IgD-negative memory B cell (primary cell): Measurements from ENCODE around the gene LGALS3. TPM values are rescaled to one million over a fixed set of nuclear protein-coding genes. Genes with fewer than 3 reads are reported as not detected.

Experiments
- H3K27ac Mint-ChIP-seq, 3 donors: one replicate each; pipeline ENCODE4 v1.8.0; 2020 to 2022; ENCODE audit warnings: mild to moderate bottlenecking in 3 of 3, mixed read lengths in 3 of 3, moderate library complexity in 1 of 3
- H3K27me3 Mint-ChIP-seq: one replicate; pipeline ENCODE4 v1.8.0; 2021; ENCODE audit warnings: mixed read lengths
- H3K36me3 Mint-ChIP-seq: one replicate; pipeline ENCODE4 v1.8.0; 2020; ENCODE audit warnings: mild to moderate bottlenecking, mixed read lengths
- H3K4me1 Mint-ChIP-seq, 3 donors: one replicate each; pipeline ENCODE4 v1.8.0; 2020 to 2022; ENCODE audit warnings: mixed read lengths in 3 of 3, mild to moderate bottlenecking in 1 of 3
- H3K4me3 Mint-ChIP-seq, 4 donors: one replicate each; pipeline ENCODE4 v1.8.0; 2020 to 2022; ENCODE audit warnings: mild to moderate bottlenecking in 4 of 4, mixed read lengths in 4 of 4, moderate library complexity in 3 of 4
- H3K9me3 Mint-ChIP-seq, 3 donors: one replicate each; pipeline ENCODE4 v1.8.0; 2020 to 2021; ENCODE audit warnings: mixed read lengths in 3 of 3, mild to moderate bottlenecking in 1 of 3
- polyA plus RNA-seq: library from polyadenylated mRNA; unstranded; fragments of 300-500 nt; fragmentation: Illumina TruSeq; gene quantifications from one replicate; pipeline ENCODE4 v1.2.3, GENCODE V29; 2021

The LGALS3 gene
- polyA plus RNA-seq, 1 donor from 2014 or later: 7.6 TPM

DNA sequence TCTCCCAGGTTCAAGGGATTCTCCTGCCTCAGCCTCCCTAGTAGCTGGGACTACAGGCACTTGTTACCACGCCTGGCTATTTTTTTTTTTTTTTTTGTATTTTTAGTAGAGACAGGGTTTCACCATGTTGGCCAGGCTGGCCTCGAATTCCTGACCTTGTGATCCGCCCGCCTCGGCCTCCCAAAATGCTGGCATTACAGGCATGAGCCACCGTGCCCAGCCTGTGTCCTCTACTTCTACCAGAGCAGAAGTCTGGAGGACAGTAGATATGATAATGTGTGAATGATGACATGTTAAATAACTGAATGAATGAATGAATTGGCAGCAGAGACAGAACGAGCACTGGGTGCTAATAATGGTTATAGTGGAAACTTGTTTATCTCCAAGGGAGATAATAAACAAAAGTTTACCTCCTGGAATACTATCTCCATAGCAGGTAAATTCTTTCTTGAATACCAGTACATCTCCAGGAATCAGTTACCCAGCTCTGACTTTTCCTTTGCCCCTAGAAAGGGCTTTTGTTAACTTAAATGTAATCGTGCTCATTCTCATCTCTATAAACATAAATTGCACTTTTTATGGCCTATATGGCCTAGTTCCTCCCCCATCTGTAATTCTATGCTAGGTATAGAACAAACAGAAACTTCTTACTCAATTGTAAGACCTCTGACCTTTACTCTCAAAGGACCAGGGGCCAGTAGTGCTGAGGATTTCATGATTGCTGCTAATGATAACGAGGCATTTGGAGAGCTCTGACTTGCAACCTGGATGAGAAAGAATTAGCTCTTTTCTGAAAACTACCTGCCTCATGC lies 7.2 kb upstream of the LGALS3 start:
- no peaks in the 10 kb centered on the region for H3K9me3 Mint-ChIP-seq
- peaks cover 0 to 6% (median 5%) of the 10 kb centered on the region in 3 donors for H3K4me1 Mint-ChIP-seq
- H3K27me3 Mint-ChIP-seq: peaks cover 3% of the 10 kb centered on the region
- no peaks in the 10 kb centered on the region for H3K36me3 Mint-ChIP-seq
- no peak overlapping the region for H3K27ac Mint-ChIP-seq
- H3K4me3 Mint-ChIP-seq: no peak overlapping the region

GRCh38 chr14:55122440-55122986 lies 6.5 kb upstream of the LGALS3 start:
- Mint-ChIP-seq H3K27ac (no peak overlapping the region), H3K4me1 (peaks cover 0 to 6% (median 5%) of the 10 kb centered on the region in 3 donors), H3K36me3 (no peaks in the 10 kb centered on the region), H3K27me3 (peaks cover 3% of the 10 kb centered on the region), H3K4me3 (no peak overlapping the region), H3K9me3 (no peaks in the 10 kb centered on the region)

DNA sequence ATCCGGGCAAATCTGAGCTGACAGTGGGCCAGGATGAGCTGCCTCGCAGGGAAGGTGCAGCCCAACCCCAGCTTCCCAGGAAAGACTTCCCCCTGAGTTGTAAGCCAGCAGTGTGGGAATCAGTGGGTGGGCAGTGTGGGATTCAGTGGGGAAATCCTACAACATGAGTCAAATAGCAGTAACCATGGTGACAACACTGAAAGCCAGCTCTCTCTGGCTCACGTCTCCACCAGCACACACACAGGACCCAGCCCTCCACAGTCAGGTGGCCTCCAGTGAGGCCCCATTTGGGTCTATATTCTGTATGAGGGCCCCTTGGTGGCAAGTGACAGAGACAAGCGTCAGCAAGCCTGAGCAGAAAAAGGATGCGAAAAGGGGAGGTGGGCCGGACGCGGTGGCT lies 6.0 kb upstream of the LGALS3 start:
- Mint-ChIP-seq H3K4me1 (peaks cover 0 to 6% (median 5%) of the 10 kb centered on the region in 3 donors), H3K36me3 (no peaks in the 10 kb centered on the region), H3K27ac (no peak overlapping the region)

GRCh38 chr14:55123852-55124639 lies 5.0 kb upstream of the LGALS3 start:
- H3K27me3 Mint-ChIP-seq: peaks cover 3% of the 10 kb centered on the region
- no peak overlapping the region for H3K27ac Mint-ChIP-seq
- H3K36me3 Mint-ChIP-seq: no peaks in the 10 kb centered on the region
- H3K9me3 Mint-ChIP-seq: no peaks in the 10 kb centered on the region
- H3K4me3 Mint-ChIP-seq: no peak overlapping the region
- peaks cover 0 to 6% (median 5%) of the 10 kb centered on the region in 3 donors for H3K4me1 Mint-ChIP-seq

More for the DNA sequence above, 6.0 kb upstream of the LGALS3 start:
- Mint-ChIP-seq H3K4me3 (no peak overlapping the region), H3K9me3 (no peaks in the 10 kb centered on the region), H3K27me3 (peaks cover 3% of the 10 kb centered on the region)

DNA sequence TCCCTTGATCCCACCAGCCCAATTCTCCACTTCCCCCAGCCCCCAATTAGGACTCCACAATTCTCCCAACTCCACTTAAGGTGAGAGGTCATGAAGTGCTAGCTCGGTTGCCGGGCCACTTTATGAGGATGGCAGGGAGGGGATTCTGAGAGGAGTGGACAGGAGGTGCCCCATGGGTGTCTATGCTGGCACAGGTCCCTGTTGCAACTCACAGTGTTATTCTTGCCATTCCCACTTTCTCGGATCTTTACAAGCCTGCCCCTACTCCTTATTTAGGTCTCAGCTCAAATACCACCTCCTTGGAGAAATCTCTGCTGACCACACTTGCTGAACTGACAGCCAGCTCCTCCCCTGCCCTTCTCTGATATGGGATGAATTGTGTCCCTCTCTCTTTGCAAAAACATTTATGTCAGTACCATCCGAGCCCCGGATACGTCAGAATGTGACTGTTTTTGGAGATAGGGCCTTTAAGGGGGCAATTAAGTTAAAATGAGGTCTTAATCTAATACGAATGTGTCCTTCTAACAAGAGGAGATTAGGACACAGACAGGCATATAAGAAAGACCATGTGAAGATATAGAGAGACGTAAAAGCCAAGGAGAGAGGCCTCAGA lies 4.2 kb upstream of the LGALS3 start:
- peaks cover 3% of the 10 kb centered on the region for H3K27me3 Mint-ChIP-seq
- peak overlapping the region in 1 of 3 donors; percentile 0 for H3K27ac Mint-ChIP-seq
- peaks cover 0 to 6% (median 5%) of the 10 kb centered on the region in 3 donors for H3K4me1 Mint-ChIP-seq
- no peaks in the 10 kb centered on the region for H3K9me3 Mint-ChIP-seq
- no peak overlapping the region for H3K4me3 Mint-ChIP-seq
- no peaks in the 10 kb centered on the region for H3K36me3 Mint-ChIP-seq

- H3K36me3 Mint-ChIP-seq: no peaks in the 10 kb centered on the region
- peaks cover 3% of the 10 kb centered on the region for H3K27me3 Mint-ChIP-seq
- H3K9me3 Mint-ChIP-seq: no peaks in the 10 kb centered on the region
- peak overlapping the region in 1 of 4 donors; percentile 20 for H3K4me3 Mint-ChIP-seq
- H3K27ac Mint-ChIP-seq: peak overlapping the region in 1 of 3 donors; percentile 0
- H3K4me1 Mint-ChIP-seq: peaks cover 0 to 9% (median 9%) of the 10 kb centered on the region in 3 donors
These were observed 3.6 kb upstream of the LGALS3 start for GRCh38 chr14:55125403-55125802.

GRCh38 chr14:55126034-55126433 lies 3.0 kb upstream of the LGALS3 start:
- Mint-ChIP-seq H3K4me1 (peaks cover 0 to 11% (median 9%) of the 10 kb centered on the region in 3 donors), H3K4me3 (peak overlapping the region in 1 of 4 donors; percentile 49), H3K36me3 (no peaks in the 10 kb centered on the region), H3K9me3 (no peaks in the 10 kb centered on the region), H3K27ac (no peak overlapping the region), H3K27me3 (peaks cover 3% of the 10 kb centered on the region)

- Mint-ChIP-seq H3K4me3 (peak overlapping the region in 1 of 4 donors; percentile 85), H3K27me3 (peaks cover 3% of the 10 kb centered on the region), H3K27ac (no peak overlapping the region), H3K9me3 (no peaks in the 10 kb centered on the region), H3K36me3 (no peaks in the 10 kb centered on the region), H3K4me1 (peaks cover 0 to 11% (median 9%) of the 10 kb centered on the region in 3 donors)
These were observed 2.1 kb upstream of the LGALS3 start for GRCh38 chr14:55126932-55127459.

DNA sequence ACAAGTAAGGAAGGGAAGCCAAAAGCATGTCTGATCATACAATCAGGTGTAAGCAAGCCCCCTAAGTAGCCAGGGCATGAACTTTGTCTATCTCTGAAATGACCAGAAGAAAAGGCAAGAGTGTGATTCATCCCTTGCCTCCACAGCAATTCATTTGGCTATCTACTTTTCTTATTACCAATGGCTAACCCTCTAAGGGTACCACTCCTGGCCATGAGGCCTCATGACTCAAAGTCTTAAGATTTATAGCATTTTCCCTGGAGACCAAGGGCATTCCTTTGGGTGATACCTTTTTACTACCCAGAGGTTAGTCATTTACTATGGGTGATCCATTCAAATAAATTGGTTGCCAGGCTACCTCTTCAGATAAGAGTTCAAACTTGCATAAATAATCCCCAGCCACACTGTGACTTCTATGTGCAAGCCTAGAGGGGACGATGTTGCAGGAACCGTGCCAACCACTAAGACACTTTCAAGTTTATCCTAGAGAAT lies 1.5 kb upstream of the LGALS3 start:
- H3K27ac Mint-ChIP-seq: no peak overlapping the region
- peaks cover 0 to 11% (median 9%) of the 10 kb centered on the region in 3 donors for H3K4me1 Mint-ChIP-seq
- H3K4me3 Mint-ChIP-seq: peak overlapping the region in 1 of 4 donors; percentile 85
- no peaks in the 10 kb centered on the region for H3K9me3 Mint-ChIP-seq
- no peaks in the 10 kb centered on the region for H3K36me3 Mint-ChIP-seq
- peaks cover 3% of the 10 kb centered on the region for H3K27me3 Mint-ChIP-seq

DNA sequence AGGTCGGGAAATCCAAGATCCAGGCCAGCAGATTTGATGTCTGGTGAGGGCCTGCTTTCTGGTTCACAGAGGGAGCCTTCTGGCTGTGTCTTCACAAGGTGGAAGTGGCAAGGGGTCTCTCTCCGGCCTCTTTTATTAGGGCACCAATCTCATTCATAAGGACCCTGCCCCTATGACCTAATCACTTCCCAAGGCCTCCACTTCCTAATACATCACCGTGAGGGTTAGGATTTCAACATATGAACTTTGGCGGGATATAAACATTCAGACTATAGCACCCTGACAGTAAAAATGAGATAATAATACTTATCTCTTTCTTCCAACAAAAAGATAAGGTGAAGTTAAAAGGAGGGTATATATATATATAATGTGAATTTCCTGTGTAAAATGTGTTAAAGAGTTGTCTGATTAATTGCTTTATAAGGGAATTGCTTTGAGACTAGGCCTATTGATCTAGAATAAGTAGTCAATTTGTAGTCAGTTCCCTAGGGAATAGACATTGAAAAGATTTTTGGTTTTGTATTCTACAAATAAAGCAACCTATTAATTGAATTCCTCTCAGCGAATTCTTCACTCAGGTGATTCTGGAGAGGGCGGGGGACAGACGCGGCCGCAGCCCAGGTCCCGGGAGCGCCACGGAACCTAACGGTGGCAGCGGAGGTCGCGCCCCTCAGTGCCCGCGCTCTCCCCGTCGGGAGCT lies 516 bp upstream of the LGALS3 start:
- no peaks in the 10 kb centered on the region for H3K36me3 Mint-ChIP-seq
- H3K4me3 Mint-ChIP-seq: peak overlapping the region; percentile 80 to 91 (median 86)
- H3K4me1 Mint-ChIP-seq: peaks cover 0 to 11% (median 9%) of the 10 kb centered on the region in 3 donors
- no peak overlapping the region for H3K27ac Mint-ChIP-seq
- no peaks in the 10 kb centered on the region for H3K9me3 Mint-ChIP-seq
- peaks cover 6% of the 10 kb centered on the region for H3K27me3 Mint-ChIP-seq

DNA sequence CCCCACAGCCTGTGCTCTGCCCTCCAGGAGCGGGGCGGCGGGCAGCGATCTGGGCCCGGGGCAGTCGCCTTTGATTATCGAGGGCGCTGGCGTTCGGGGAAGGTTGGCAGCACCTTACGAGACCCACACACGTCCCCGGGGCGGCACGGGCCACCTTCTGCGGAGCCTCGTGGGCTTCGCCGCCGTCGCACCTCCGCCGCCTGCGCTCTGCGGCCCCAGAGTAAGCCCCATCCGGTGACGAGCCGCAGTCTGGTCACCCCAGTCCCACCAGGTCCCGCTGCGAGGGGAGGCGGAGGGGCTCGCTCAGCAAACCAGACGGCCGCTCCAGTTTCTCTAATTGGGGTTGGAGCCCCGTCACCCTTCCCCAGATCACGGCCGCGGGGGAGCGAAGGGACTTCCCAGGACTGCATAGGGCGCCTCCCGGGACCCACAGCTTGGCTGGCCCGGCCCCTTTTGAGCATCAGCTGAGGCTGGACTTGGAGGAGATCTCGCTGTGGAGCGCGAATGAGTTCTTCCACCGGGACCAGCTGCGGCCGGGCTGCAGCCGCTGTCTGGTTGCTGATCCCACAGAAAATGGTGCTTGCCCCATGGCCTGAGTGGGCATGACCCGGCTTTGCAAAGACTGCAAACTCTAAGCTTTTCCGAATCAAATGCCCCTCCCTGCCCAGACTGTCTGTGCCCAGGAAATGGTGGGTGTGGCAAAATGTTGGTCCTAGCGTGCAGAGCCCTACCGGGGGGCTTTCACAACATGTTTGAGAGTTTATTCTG lies 560 bp downstream of the LGALS3 start:
- Mint-ChIP-seq H3K36me3 (no peaks in the 10 kb centered on the region), H3K27me3 (peaks cover 6% of the 10 kb centered on the region)

DNA sequence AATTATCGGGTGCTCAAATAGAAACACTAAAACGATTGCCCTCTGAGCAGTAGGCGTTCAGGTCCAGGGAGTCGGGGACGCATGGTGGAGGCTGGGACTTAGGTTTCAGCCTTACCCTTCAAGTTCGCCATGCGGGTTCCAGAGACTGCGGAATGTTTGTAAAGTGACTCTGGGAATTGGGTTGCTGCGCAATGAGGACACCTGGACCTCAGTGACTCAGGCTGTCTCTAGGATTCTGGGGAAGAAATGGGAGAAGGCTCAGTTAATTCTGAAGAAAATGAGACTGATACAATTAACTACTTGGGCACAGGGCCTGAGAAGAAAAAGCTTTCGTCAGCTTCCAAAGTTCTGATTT lies 1.1 kb downstream of the LGALS3 start:
- Mint-ChIP-seq H3K36me3 (no peaks in the 10 kb centered on the region), H3K4me1 (peaks cover 0 to 10% (median 8%) of the 10 kb centered on the region in 3 donors), H3K4me3 (peak overlapping the region; percentile 67 to 94 (median 85)), H3K27ac (peak overlapping the region in 1 of 3 donors; percentile 23), H3K27me3 (peaks cover 6% of the 10 kb centered on the region), H3K9me3 (no peaks in the 10 kb centered on the region)

More for the DNA sequence above, 560 bp downstream of the LGALS3 start:
- Mint-ChIP-seq H3K27ac (no peak overlapping the region), H3K9me3 (no peaks in the 10 kb centered on the region), H3K4me3 (peak overlapping the region; percentile 67 to 94 (median 85)), H3K4me1 (peaks cover 0 to 10% (median 9%) of the 10 kb centered on the region in 3 donors)

GRCh38 chr14:55131370-55132137 lies 2.5 kb downstream of the LGALS3 start:
- Mint-ChIP-seq H3K27me3 (peaks cover 3% of the 10 kb centered on the region), H3K27ac (no peak overlapping the region)

More at GRCh38 chr14:55131370-55132137, 2.5 kb downstream of the LGALS3 start:
- Mint-ChIP-seq H3K9me3 (no peaks in the 10 kb centered on the region), H3K4me3 (peak overlapping the region in 2 of 4 donors; percentile 30 to 53), H3K4me1 (peaks cover 0 to 7% (median 3%) of the 10 kb centered on the region in 3 donors), H3K36me3 (no peaks in the 10 kb centered on the region)
